Central memory CD8-positive, alpha-beta T cell (primary cell): ENCODE measurements around the gene SLAMF7.

Source experiments
- ATAC-seq: fragments of 150-1000 bp; cut with Tn5 transposase; replicated peaks from 2 replicates; pipeline ENCODE4 v1.10.0; 2022; ENCODE audit warnings: mild to moderate bottlenecking, moderate FRiP score, moderate number of reproducible peaks; ENCODE audit not compliant: poor library complexity, severe bottlenecking; ENCODE audit errors: extremely low read depth
- DNase-seq, 2 donors: peaks; one replicate each; pipeline ENCODE4 v3.0.0; 2021; ENCODE audit warnings: low spot score in 2 of 2
- H3K27ac Mint-ChIP-seq: one replicate; pipeline ENCODE4 v1.8.0; 2022; ENCODE audit warnings: low read depth, mild to moderate bottlenecking, moderate library complexity, mixed read lengths
- H3K27me3 Mint-ChIP-seq: one replicate; pipeline ENCODE4 v1.8.0; 2022; ENCODE audit warnings: mixed read lengths
- H3K36me3 Mint-ChIP-seq: one replicate; pipeline ENCODE4 v1.8.0; 2022; ENCODE audit warnings: mild to moderate bottlenecking, moderate library complexity, mixed read lengths; ENCODE audit not compliant: insufficient read depth
- H3K4me1 Mint-ChIP-seq: one replicate; pipeline ENCODE4 v1.8.0; 2022; ENCODE audit warnings: mixed read lengths
- H3K4me3 Mint-ChIP-seq: one replicate; pipeline ENCODE4 v1.8.0; 2022; ENCODE audit warnings: mild to moderate bottlenecking, moderate library complexity, mixed read lengths
- H3K9me3 Mint-ChIP-seq: one replicate; pipeline ENCODE4 v1.8.0; 2022; ENCODE audit warnings: mixed read lengths

The SLAMF7 gene

DNA sequence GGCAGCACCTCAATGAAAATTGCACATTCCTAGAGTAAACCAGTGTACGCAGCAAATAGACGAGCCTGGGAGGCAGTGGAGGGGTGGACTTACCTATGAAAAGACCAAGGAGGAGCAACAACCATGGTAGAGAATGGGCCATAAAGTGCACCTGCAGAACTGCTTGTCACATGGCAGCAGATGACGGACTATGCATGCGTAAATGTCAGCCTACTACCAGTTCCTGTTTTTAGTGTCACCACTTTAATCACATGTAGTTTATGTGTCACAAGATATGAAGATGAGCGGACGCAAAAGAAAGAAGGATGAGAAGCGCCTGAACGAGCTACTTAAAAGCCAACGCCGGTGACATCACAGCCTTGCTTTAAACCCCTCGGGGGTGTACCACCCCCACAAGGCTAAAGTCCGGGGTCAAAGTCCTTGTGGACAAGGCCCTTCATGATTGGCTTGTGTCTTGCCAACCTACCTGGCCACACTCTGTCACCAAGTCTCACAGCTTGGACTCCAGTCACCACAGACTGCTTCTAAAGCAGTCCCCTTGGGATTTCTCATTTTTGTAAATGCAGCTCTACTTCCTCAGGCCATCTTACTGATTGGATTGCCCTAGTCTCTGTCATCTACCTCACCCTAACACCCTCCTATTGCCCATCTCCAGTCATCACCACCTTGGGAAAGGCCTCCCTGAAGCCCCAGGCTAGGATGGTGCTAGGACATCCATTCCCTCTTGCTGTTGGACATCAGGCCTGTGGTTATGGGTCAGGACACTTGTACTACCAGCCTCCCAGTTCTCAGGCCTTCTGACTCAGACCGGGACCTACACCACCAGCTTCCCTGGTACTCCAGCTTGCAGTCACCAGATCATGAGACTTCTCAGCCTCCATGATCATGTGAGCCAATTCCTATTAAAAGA is 50.9 kb downstream of the SLAMF7 start:
- H3K4me1 Mint-ChIP-seq, result peaks cover 10% of the 10 kb centered on the region
- DNase-seq (no peak), ATAC-seq (peak; percentile 36)
- H3K4me3 Mint-ChIP-seq, result no peak overlapping the region
- no peaks in the 10 kb centered on the region for H3K27me3 Mint-ChIP-seq
- H3K36me3 Mint-ChIP-seq, result no peaks in the 10 kb centered on the region
- H3K27ac Mint-ChIP-seq, result peak overlapping the region; percentile 19
- H3K9me3 Mint-ChIP-seq, result no peaks in the 10 kb centered on the region

GRCh38 chr1:160794376-160794775 is 55.3 kb downstream of the SLAMF7 start:
- peaks cover 18% of the 10 kb centered on the region for H3K36me3 Mint-ChIP-seq
- ATAC-seq (no peak), DNase-seq (no peak)
- no peaks in the 10 kb centered on the region for H3K27me3 Mint-ChIP-seq
- H3K27ac Mint-ChIP-seq, result peak overlapping the region; percentile 91
- no peak overlapping the region for H3K4me3 Mint-ChIP-seq
- no peaks in the 10 kb centered on the region for H3K9me3 Mint-ChIP-seq
- peaks cover 40% of the 10 kb centered on the region for H3K4me1 Mint-ChIP-seq

GRCh38 chr1:160795951-160796383 is 56.9 kb downstream of the SLAMF7 start, which contains the start of gene LY9:
Gene LY9 (plus strand): TSS chr1:160796174. CDS start chr1:160796188, 14 bp downstream.
- Mint-ChIP-seq H3K27ac (peak within 1 kb of the TSS; percentile 91), H3K36me3 (peaks cover 29% of the 10 kb centered on the region), H3K27me3 (no peaks in the 10 kb centered on the region), H3K4me3 (peak within 1 kb of the TSS; percentile 92), H3K4me1 (peaks cover 56% of the 10 kb centered on the region), H3K9me3 (no peaks in the 10 kb centered on the region)
- peak; percentile 47 to 81 for DNase-seq
- peak; percentile 86 for ATAC-seq

- peaks cover 64% of the 10 kb centered on the region for H3K4me1 Mint-ChIP-seq
- peak overlapping the region; percentile 92 for H3K4me3 Mint-ChIP-seq
- ATAC-seq (no peak), DNase-seq (no peak)
- peaks cover 35% of the 10 kb centered on the region for H3K36me3 Mint-ChIP-seq
- H3K27ac Mint-ChIP-seq, result peak overlapping the region; percentile 91
- H3K9me3 Mint-ChIP-seq, result no peaks in the 10 kb centered on the region
- H3K27me3 Mint-ChIP-seq, result no peaks in the 10 kb centered on the region
These were observed 58.2 kb downstream of the SLAMF7 start for GRCh38 chr1:160797271-160797709.

GRCh38 chr1:160797861-160798273 is 58.8 kb downstream of the SLAMF7 start:
- Mint-ChIP-seq H3K9me3 (no peaks in the 10 kb centered on the region), H3K27ac (peak overlapping the region; percentile 91), H3K4me3 (peak overlapping the region; percentile 92), H3K4me1 (peaks cover 70% of the 10 kb centered on the region), H3K36me3 (peaks cover 40% of the 10 kb centered on the region), H3K27me3 (no peaks in the 10 kb centered on the region)
- ATAC-seq (peak; percentile 64), DNase-seq (peak; percentile 32 to 58)

- DNase-seq, result no peak
These were observed 59.4 kb downstream of the SLAMF7 start for GRCh38 chr1:160798439-160798838.

GRCh38 chr1:160799641-160800040 is 60.6 kb downstream of the SLAMF7 start:
- peaks cover 76% of the 10 kb centered on the region for H3K4me1 Mint-ChIP-seq
- H3K36me3 Mint-ChIP-seq, result peaks cover 54% of the 10 kb centered on the region

More at GRCh38 chr1:160798439-160798838, 59.4 kb downstream of the SLAMF7 start:
- peaks cover 74% of the 10 kb centered on the region for H3K4me1 Mint-ChIP-seq
- peak overlapping the region; percentile 92 for H3K4me3 Mint-ChIP-seq
- H3K27ac Mint-ChIP-seq, result peak overlapping the region; percentile 91
- H3K36me3 Mint-ChIP-seq, result peaks cover 45% of the 10 kb centered on the region
- ATAC-seq, result no peak
- no peaks in the 10 kb centered on the region for H3K27me3 Mint-ChIP-seq
- H3K9me3 Mint-ChIP-seq, result no peaks in the 10 kb centered on the region

DNA sequence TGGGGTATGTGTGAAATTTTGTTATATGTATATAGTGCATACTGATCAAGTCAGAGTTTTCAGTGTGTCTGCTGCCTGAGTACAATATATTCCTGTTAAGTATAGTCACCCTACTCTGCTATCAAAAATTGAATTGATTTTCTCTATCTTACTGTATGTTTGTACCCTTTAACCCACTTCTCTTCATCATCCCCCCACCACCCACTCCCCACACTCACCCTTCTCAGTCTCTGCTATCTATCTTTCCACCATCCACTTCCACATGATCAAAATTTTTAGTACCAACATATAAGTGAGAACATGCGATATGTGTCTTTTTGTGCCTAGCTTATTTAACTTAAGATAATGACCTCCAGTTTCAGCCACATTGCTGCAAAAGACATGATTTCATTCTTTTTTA is 61.1 kb downstream of the SLAMF7 start:
- H3K4me1 Mint-ChIP-seq, result peaks cover 77% of the 10 kb centered on the region
- H3K27ac Mint-ChIP-seq, result peak overlapping the region; percentile 68
- no peak for DNase-seq
- no peaks in the 10 kb centered on the region for H3K27me3 Mint-ChIP-seq
- peak overlapping the region; percentile 92 for H3K4me3 Mint-ChIP-seq
- H3K36me3 Mint-ChIP-seq, result peaks cover 57% of the 10 kb centered on the region
- no peak for ATAC-seq
- no peaks in the 10 kb centered on the region for H3K9me3 Mint-ChIP-seq

More at GRCh38 chr1:160799641-160800040, 60.6 kb downstream of the SLAMF7 start:
- Mint-ChIP-seq H3K27me3 (no peaks in the 10 kb centered on the region), H3K9me3 (no peaks in the 10 kb centered on the region), H3K27ac (peak overlapping the region; percentile 91), H3K4me3 (peak overlapping the region; percentile 92)
- no peak for ATAC-seq
- no peak for DNase-seq

DNA sequence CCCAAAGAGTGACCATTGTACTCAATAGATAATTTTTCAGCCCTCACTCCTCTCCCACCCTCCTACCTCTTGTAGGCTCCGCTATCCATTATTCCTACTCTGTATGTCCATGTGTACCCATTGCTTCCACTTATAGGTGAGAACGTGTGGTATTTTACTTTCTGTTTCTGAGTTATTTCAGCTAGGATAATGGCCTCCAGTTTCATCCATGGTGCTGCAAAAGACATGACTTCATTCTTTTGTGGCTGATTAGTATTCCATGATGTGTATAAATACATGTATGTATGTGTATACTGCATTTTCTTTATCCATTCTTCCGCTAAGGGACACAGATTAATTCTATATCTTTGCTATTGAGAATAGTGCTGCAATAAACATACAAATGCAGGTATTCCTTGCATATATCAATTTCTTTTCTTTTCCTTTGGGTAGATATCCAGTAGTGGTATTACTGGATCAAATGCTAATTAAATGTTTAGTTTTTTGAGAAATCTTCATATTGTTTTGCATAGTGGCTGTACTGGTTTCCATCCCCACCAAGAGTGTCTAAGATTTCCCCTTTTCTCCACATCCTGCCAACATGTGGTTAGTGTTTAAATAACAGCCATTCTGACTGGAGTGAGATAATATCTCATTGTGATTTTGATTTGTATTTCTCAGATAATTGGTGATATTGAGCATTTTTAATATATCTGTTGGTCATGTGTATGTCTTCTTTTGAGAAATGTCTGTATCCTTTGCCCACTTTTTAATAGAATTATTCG is 61.8 kb downstream of the SLAMF7 start:
- Mint-ChIP-seq H3K4me3 (peak overlapping the region; percentile 92), H3K4me1 (peaks cover 77% of the 10 kb centered on the region), H3K27ac (peak overlapping the region; percentile 68), H3K9me3 (peaks cover 5% of the 10 kb centered on the region), H3K36me3 (peaks cover 58% of the 10 kb centered on the region), H3K27me3 (no peaks in the 10 kb centered on the region)
- ATAC-seq (peak; percentile 39), DNase-seq (no peak)

DNA sequence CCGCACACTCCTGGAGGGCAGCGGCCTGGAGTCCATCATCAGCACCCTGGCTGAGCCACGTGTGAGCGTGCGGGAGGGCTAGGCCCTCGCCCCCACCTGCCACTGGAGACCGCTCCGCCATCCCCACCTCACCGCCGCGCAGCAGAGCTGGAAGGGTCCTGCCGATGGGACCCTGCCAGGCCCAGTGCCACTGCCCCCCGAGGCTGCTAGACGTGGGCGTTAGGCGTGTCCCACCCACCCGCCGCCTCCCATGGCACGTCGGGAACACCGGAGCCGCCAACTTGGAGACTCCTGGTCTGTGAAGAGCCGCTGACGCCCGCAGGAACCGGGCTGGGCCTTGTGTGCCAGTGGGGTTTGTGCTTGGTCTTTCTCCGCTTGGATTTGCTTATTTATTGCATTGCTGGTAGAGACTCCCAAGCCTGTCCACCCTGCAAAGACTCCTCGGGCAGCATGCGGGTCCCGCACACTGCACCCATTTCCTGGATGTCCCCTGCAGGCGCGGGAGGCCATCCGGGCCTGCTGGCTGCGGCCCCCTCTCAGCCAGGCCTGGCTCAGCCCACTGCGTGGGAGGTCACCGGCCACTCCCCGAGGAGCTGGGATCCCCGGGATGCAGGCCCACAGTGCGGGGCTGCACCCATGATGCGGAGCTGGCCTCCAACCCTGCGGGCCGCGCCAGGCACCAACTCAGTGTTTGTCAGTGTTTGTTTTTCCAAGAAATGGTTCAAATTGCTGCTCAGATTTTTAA is 63.0 kb downstream of the SLAMF7 start:
- Mint-ChIP-seq H3K27me3 (no peaks in the 10 kb centered on the region), H3K27ac (no peak overlapping the region), H3K4me1 (peaks cover 86% of the 10 kb centered on the region), H3K36me3 (peaks cover 59% of the 10 kb centered on the region), H3K9me3 (peaks cover 12% of the 10 kb centered on the region), H3K4me3 (peak overlapping the region; percentile 92)
- ATAC-seq (no peak), DNase-seq (no peak)
